HG03354 (cell line): ENCODE results near the gene CALU.

Source experiments
- ATAC-seq: cut with Tn5 transposase; IDR thresholded peaks from one replicate; pipeline ENCODE4 v1.9.1; 2021; ENCODE audit warnings: mild to moderate bottlenecking; ENCODE audit not compliant: unreplicated experiment, poor library complexity, severe bottlenecking

Gene CALU

DNA sequence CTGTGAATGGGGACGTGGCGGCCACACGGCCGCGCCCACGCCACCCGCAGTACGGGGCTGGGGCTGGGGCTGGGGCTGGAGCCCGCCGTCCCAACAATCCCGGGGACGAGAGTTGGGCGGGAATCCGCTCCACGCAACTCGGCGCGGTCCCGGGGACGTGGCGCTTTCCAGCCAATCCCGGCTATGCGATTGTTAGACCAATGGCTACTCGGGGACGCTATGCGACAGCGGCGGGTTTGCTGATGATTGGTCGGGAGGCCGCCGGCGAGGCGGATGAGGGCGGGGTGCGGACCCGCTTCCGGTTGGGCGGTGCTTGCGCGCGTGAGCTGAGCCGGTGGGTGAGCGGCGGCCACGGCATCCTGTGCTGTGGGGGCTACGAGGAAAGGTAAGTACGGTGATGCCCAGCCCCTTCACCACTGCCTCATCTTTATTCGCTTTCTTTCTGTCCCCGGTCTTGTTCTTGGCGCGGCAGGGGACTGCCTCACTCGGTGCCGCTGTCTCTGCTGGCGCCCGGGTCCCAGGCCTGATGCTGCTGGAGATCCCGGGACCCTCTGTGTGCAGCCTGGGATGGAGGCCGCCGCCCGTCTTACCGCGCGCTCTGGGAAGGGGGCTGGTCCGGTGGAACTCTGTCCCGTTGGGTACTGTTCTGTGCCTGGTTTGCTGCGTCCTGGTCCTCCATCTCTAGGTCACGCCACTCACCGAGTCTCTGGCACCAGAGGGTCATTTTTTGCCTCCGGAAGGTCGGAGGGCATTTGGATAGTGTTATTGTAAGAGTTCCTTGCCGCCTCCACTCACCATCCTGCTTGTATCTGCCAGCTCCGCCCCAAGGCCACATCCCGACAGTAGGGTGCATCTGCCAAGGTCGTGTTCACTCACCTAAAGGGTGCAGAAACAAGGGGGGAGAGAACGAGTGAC lies at the start of gene CALU:
Gene CALU, plus strand, starts transcription at position 312 of the 915 bp plus-strand sequence. CDS start 9,225 bp downstream, outside the sequence.
- peak; percentile 99 for ATAC-seq

GRCh38 chr7:128691227-128691626 lies 47.9 kb upstream of the CALU start:
- no peak for ATAC-seq

DNA sequence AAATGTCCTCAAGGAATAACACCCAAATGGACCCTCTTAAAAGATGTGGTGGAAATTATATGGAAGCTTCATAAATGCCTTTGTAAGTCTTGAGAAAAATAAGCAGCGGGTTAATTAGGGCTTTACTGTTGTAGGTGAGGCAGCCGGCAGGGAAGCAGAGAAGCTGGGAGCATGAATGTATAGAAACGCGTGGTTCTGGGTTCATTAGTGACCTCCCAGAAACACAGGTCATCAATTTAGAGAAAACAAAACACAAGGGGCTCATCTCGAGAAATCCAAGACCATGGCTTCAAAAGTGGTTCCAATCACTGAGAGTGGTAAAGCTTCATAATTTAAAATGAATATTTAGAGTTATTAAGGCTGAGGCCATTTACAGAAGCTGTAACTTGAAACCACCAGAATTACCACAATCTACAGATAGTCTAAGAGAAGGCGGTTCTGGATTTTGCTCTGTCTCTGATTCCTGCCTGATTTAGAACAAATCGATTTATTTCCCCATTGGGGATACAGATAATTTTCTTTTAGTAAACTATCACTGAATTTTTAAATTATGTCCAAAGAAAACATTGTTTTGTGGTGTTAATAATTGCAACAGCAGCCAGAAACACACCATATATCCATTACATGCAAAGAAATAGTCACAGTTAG lies 46.4 kb upstream of the CALU start:
- ATAC-seq = no peak

DNA sequence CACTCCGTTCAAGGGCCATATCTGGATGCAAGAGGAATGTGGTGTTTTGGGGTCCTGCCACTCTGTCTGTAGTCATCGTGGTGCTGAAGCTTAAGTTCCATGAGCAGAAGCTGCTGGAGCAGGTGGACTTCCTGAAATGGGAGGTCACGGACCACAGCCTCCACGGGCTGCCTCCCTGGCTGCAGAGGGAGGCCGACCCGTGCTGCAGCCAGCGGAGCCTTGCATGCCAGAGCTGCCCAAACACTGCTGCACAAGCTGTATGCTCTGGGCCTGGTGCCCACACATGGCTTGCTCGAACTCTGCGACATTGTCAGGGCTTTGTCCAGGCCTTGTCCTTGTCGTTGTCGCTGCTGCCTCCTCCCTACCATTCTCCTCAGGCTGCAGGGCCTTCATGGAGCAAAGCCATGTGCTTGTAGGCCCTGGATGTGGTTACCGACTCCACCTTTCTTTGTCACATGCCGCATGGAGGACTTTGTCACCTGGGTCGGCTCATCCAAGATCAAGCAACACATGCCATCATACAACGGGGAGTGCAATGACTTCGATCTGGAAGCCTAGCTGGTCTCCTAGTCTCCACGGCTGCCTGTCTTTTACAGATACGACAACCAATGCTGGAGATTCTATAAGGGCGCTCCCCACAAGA lies 45.7 kb upstream of the CALU start:
- no peak for ATAC-seq

DNA sequence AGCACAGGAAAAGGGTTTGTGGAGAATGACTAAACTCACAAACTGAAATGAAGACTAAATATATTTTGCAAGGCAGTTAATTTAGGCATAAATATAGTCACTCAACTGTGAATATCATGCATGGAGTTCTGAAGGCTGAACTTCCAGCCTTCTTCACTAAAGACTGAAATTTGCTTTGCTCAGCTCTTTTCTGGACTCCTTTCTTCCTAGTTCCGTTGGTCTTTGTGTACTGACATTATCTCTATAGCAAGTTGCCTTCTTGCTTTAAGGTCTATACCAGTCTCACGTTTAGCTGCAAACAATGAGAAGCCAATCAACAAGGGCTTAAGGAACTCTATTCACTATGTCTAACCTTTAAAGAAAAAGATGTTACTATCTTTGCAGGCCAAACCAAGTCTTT lies 44.4 kb upstream of the CALU start:
- ATAC-seq = no peak

- peak; percentile 53 for ATAC-seq
Measured at GRCh38 chr7:128697302-128697905, 41.8 kb upstream of the CALU start.

GRCh38 chr7:128699196-128699712 lies 39.9 kb upstream of the CALU start:
- no peak for ATAC-seq

GRCh38 chr7:128699895-128700294 lies 39.3 kb upstream of the CALU start:
- no peak for ATAC-seq

- no peak for ATAC-seq
Measured at GRCh38 chr7:128701062-128701785, 37.9 kb upstream of the CALU start.

DNA sequence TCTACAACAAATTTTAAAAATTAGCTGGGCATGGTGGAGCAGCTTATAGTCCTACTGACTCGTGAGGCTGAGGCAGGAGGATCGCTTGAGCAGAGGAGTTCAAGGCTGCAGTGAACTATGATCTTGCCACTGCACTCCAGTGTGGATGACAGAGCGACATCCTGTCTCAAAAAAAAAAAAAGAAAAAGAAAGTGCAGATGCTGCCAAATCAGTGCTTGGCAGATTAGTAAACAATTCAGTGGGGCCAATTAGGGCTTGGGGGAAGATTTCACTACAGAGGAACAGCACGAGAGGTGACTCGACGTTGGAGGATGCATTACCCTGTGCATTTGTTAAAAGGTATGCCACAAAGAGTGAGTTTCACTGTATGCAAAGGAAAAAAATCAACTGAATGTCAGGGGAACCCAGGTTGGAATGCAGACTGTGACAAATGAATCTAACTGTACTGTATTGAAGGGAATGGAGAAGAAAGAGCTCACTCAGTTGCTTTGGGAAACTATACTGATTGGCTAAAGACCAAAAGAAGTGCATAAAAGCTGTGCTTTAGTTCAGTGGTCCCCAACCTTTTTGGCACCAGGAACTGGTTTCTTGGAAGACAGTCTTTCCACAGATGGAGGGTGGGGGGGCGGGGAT lies 35.4 kb upstream of the CALU start:
- ATAC-seq = no peak

DNA sequence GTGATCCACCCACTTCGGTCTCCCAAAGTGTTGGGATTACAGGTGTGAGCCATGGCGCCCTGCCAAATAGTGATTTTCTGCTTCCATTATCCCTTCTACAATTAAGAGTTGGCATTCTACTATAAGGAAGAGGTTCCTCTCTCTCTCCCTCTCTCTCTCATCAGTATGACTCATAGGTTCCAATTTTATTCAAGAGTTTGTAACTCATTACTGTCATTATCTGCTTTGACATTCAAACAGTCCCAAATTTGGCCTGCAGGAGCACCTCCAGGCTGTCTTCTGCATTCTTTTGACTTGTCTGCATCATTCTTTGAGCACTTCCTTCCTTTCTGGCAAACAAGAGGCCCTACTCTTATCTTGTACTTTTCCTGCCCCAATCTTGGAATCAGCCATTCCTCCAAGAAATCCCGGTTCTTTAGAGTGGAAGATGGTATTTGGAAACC lies 33.2 kb upstream of the CALU start:
- ATAC-seq = no peak

- no peak for ATAC-seq
Measured at GRCh38 chr7:128707752-128708151, 31.4 kb upstream of the CALU start.

- ATAC-seq = no peak
Measured at GRCh38 chr7:128708235-128708634, 30.9 kb upstream of the CALU start.

GRCh38 chr7:128708824-128709223 lies 30.3 kb upstream of the CALU start:
- ATAC-seq = no peak

- ATAC-seq = no peak
Measured at GRCh38 chr7:128710481-128710880, 28.7 kb upstream of the CALU start.

- ATAC-seq = no peak
Measured at GRCh38 chr7:128713794-128714193, 25.4 kb upstream of the CALU start.

DNA sequence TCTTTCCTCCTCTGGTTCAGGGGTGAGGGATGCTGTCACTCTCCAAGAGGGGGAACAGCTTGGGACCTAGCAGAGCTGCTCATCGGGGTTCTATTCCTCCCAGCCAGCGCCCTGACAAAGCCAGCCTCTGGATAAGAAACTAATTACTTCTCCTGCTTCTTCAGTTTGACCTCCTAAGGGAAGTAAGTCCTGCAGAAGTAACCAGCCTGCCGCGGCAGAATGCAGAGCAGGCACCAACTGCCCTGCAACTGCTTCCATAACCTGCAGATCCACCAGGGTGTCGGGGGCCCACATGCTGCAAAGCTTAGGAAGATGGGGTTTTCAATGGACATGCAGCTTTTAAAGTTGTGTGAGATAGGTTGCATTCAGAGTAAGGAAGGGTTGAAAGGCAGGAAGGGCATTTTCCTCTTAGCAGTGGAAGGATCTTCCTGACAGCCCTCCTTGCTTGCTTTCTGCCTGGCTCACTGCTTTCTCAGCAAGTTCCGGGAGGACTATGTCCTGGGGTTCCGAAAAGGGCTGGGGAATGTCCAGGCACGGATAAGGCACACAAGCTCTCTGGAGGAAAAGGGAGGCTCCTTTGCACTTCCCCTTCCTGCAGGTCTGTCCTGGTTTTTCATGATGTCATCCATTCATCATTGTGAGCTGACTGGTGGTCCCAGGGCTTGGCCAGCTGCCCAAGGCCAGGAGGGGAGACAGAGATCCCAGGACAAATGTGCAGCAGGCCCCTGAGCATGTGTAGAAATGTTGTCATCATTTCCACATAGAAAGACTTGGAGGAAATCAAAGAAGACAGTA lies 24.3 kb upstream of the CALU start:
- no peak for ATAC-seq

DNA sequence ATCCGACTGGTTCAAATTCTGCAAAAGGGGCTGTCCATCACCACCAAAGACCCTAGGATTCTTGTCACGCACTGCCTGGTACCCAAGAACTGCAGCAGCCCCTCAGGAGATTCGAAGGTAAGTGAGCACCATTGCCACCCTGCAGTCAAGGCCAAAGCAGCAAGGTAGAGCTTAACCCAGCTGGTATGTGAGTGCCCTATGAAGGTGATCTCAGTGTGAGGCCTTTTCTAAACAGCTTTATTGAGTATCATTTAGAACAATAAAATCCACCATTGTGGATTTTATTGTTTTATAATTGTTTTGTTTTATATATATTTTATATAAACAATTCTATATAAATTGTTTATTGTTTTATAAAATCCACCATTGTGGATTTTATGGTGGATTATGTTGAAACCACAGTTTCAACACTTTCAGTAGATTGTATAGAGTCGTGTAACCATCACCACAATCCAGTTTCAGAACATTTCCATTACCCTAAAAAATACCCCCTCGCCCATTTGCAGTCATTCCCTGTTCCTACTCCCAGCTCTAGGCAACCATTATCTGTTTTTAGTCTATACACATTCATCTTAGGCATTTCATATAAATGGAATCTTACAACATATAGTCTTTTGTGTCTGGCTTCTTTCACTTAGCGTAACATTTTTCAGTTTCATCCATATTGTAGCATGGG lies 20.1 kb upstream of the CALU start:
- no peak for ATAC-seq
